Stomach smooth muscle (tissue), 2 donors: ENCODE data around the gene PLCL1.

Source experiments
- H3K27ac ChIP-seq: one replicate; pipeline ENCODE4 v1.7.0; 2013; ENCODE audit warnings: mild to moderate bottlenecking, low read length, inconsistent platforms
- H3K27me3 ChIP-seq, 2 donors: one replicate each; pipeline ENCODE4 v1.7.0; 2013; ENCODE audit warnings: low read length in 2 of 2; ENCODE audit not compliant: insufficient read depth in 2 of 2, control insufficient read depth in 1 of 2
- H3K36me3 ChIP-seq, 2 donors: one replicate each; pipeline ENCODE4 v1.7.0; 2013; ENCODE audit warnings: low read length in 2 of 2; ENCODE audit not compliant: control insufficient read depth in 2 of 2, insufficient read depth in 2 of 2
- H3K4me1 ChIP-seq: one replicate; pipeline ENCODE4 v1.7.0; 2013; ENCODE audit warnings: low read length; ENCODE audit not compliant: control insufficient read depth, insufficient read depth
- H3K4me3 ChIP-seq, 2 donors: one replicate each; pipeline ENCODE4 v1.7.0; 2013; ENCODE audit warnings: low read length in 2 of 2
- H3K9ac ChIP-seq, 2 donors: one replicate each; pipeline ENCODE4 v1.7.0; 2013; ENCODE audit warnings: low read length in 2 of 2, mild to moderate bottlenecking in 1 of 2
- H3K9me3 ChIP-seq, 2 donors: one replicate each; pipeline ENCODE4 v1.7.0; 2013; ENCODE audit warnings: low read length in 2 of 2; ENCODE audit not compliant: control insufficient read depth in 2 of 2
- donor health status: healthy.
- donor health status: Pancreatic carcinoma.

The PLCL1 gene

DNA sequence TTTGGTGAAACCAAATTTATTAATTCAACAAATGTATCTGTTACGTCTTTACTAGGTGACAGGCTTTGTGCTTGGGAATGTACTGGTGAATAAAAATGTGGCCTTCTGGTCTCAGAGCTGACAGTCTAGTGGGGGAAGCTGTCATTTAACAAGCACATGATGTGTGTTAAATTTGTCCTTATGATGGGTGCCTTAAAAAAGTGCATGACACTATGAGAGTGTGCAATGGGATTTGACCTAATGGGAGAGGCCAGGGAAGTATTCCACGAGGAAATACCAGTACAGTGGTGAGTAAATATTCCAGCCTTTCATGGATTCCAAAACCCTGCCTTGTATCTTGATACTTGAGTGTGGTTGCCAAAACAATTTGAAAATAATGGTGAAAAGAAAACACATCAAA lies 308.9 kb downstream of the PLCL1 start:
- Histone ChIP-seq H3K9ac (no peak overlapping the region), H3K9me3 (no peaks in the 10 kb centered on the region), H3K4me1 (no peaks in the 10 kb centered on the region), H3K4me3 (no peak overlapping the region), H3K27me3 (no peaks in the 10 kb centered on the region), H3K36me3 (no peaks in the 10 kb centered on the region), H3K27ac (no peak overlapping the region)

DNA sequence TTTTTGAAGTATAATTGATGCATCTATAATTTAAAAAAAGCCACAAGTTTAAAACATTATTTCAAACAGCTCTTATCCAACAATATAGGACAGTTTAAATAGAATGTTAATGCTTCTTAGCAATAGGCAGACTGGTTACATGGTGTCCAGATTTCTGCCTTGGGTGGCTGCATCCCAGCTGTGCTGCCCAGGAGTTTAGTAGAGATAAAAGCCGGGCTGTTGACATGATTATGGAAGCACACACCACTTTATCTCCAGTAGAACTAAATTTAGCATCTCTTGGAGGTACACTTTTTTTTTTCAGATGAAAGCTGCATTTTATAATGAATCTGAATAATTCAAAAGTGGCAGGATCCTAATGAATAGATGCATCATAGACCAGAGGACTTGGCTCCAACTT lies 309.7 kb downstream of the PLCL1 start:
- no peak overlapping the region for H3K27ac ChIP-seq
- no peaks in the 10 kb centered on the region for H3K9me3 ChIP-seq

DNA sequence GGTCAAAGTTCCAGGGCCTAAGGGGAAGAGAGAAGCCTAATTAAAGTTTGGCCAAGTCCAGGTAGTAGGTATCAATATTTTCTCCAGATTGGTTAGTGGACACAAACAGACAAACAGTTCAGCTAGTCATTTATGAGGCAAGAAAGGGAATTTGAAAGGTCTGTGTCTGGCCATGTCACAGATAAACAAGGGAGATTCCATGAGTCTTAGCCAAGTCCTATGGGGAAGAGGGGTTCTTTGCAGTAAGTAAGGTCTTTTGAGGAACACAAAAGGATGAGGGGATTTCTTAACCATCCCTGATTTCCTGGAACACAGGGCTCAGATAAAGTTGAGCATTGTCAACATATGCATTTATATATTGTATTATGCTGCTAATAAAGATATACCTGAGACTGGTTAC lies 310.8 kb downstream of the PLCL1 start:
- Histone ChIP-seq H3K4me1 (no peaks in the 10 kb centered on the region), H3K4me3 (no peak overlapping the region), H3K27me3 (no peaks in the 10 kb centered on the region), H3K9ac (no peak overlapping the region), H3K9me3 (no peaks in the 10 kb centered on the region), H3K27ac (no peak overlapping the region), H3K36me3 (no peaks in the 10 kb centered on the region)

More for the DNA sequence above, 309.7 kb downstream of the PLCL1 start:
- H3K4me3 ChIP-seq, result no peak overlapping the region
- no peaks in the 10 kb centered on the region for H3K27me3 ChIP-seq
- H3K9ac ChIP-seq, result no peak overlapping the region
- H3K36me3 ChIP-seq, result no peaks in the 10 kb centered on the region
- no peaks in the 10 kb centered on the region for H3K4me1 ChIP-seq

DNA sequence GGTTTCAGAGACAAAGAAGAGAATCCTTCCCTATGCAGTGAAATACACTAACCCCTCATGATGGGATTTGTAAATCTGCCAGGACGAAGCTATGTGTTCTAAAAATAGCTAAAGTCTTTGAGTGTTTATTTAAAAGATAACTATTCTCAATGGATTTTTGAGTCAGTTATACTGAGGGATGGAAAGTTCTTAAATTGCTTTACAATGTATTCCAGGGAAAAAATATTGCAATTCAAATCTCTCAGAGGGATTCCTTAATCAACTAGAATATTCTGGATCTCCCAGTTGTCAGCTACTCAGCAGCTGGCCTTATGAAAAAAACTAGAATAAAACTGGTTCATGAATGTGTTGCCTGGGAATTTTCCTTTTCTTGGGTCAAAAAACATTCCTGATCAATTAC lies 312.4 kb downstream of the PLCL1 start:
- no peak overlapping the region for H3K27ac ChIP-seq
- H3K27me3 ChIP-seq, result no peaks in the 10 kb centered on the region
- no peaks in the 10 kb centered on the region for H3K36me3 ChIP-seq
- H3K4me1 ChIP-seq, result no peaks in the 10 kb centered on the region
- no peaks in the 10 kb centered on the region for H3K9me3 ChIP-seq
- no peak overlapping the region for H3K9ac ChIP-seq
- H3K4me3 ChIP-seq, result no peak overlapping the region

DNA sequence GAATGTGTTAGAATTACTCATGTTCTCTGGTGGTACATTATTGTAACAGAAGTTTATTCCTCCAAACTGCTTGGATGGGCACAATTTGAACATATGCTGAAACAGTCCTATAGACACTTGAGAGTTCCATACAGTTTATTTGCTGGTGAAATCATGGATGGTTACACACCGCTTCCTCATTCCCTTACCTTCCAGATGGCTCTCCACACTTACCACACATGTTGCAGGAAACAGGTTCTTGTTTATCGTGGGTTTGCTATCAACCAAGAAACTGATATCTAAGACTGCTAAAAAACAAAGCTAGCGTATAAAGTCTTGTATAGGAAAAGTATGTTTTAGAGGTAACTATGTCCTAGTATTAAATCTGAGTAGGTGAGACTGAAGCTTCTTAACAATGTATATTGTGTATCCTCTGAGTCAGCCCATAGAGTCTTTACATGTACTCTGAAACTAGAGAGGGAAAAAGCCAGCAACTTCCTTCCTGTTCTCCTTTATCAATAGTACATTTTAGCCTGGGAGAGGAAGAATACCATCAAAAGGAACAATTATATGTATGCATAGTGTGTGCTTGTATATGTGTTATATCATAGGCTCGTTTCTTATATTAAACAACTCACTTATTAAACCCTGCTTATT lies 313.1 kb downstream of the PLCL1 start:
- H3K27ac ChIP-seq, result no peak overlapping the region
- H3K4me1 ChIP-seq, result no peaks in the 10 kb centered on the region
- no peaks in the 10 kb centered on the region for H3K27me3 ChIP-seq
- no peaks in the 10 kb centered on the region for H3K36me3 ChIP-seq
- H3K9me3 ChIP-seq, result no peaks in the 10 kb centered on the region
- no peak overlapping the region for H3K9ac ChIP-seq
- no peak overlapping the region for H3K4me3 ChIP-seq

DNA sequence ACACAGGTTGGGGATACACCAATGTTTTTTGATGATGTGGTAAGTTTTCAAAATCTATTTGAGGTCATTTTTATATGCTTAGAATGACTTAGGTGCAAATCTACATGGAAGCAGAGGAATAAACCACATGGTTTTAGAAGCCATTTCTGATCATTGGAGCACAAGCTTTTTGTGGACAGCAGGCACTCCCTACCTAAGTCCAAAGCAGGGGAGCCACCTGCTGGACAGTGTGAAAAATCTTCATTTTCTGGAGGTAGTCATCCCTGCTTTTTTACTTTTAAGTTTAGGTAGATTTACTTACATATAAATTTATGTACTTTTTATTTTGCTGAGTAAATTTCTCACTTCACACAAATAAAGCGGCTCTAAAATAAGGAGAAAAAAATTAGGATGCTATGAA lies 323.2 kb downstream of the PLCL1 start:
- Histone ChIP-seq H3K27me3 (no peaks in the 10 kb centered on the region), H3K4me1 (no peaks in the 10 kb centered on the region), H3K9me3 (no peaks in the 10 kb centered on the region), H3K27ac (no peak overlapping the region), H3K9ac (no peak overlapping the region), H3K4me3 (no peak overlapping the region), H3K36me3 (peaks cover 0 to 2% of the 10 kb centered on the region in 2 donors)

DNA sequence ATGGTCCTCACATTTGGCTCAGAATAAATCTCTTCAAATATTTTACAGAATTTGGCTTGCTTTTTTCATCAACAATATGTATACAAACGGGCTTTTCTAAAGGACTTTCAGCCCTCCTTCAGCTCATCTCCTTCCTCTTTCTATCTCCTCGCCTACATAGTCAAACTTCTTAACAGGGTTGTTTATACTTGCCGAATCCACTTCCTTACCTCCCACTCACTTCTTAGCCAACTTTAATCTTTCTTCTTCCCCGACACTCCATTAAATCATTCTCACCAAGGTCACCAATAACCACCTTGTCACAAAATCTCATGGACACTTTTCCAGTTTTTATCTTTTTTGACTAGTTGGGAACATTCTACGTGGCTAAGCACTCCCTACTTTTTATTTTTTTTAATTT lies 325.2 kb downstream of the PLCL1 start:
- H3K9ac ChIP-seq, result no peak overlapping the region

DNA sequence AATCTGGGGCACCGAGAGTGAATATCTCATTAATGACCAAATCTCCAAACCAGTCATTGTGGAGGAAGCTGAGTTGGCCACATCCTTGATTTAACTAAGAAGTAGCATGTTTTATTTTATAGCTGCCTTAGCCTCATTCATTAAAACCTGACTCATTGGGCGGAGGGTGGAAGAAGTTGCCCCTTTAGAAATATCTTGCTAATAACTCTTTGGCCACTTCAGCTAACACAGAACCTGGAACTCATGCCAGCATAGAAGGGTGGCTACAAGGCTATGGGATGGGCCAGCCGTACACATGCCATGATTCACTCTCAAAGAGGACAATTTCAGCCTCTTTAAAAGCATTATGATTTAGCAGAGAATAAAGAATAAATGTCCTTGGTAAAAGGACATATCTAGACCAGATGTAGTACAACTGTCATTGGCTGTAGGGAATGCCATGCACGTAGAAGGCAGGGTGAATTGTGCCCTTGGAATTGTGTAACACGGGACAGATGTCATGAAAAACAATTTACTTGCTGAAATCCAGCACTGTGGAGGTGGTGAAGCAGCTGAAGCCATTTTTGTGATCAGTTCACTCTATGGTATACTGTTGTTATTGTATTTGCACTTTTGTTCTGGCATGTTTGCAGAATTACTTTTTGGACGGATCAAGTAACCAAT lies 330.0 kb downstream of the PLCL1 start:
- H3K36me3 ChIP-seq, result peaks cover 0 to 2% of the 10 kb centered on the region in 2 donors
- H3K9me3 ChIP-seq, result no peaks in the 10 kb centered on the region
- H3K9ac ChIP-seq, result no peak overlapping the region
- H3K27me3 ChIP-seq, result no peaks in the 10 kb centered on the region
- no peaks in the 10 kb centered on the region for H3K4me1 ChIP-seq
- H3K27ac ChIP-seq, result no peak overlapping the region
- no peak overlapping the region for H3K4me3 ChIP-seq

More for the DNA sequence above, 325.2 kb downstream of the PLCL1 start:
- Histone ChIP-seq H3K36me3 (peaks cover 0 to 2% of the 10 kb centered on the region in 2 donors), H3K27ac (no peak overlapping the region), H3K4me3 (no peak overlapping the region), H3K27me3 (no peaks in the 10 kb centered on the region), H3K9me3 (no peaks in the 10 kb centered on the region), H3K4me1 (no peaks in the 10 kb centered on the region)

DNA sequence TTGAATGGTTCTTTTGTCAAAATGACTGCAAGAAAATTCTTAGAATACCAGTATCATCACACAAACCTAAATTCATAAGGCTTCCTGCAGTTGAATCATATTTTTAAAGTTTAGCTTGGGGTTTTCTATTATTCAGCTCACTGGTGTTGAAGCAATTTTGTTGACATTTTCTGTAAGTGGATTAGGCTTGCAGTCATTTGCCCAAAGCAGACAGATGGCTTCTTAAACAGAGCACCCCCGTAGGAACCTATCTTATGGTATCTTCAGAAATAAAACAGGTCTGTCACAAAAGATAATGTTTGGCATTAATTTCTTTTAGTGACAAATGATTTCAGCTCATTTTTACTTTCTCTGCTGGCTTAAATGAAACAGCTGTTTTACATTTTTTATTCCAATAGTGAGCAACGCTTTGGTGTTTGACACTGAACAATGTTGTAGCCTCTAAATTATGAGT lies 331.1 kb downstream of the PLCL1 start:
- no peak overlapping the region for H3K9ac ChIP-seq
- H3K27ac ChIP-seq, result no peak overlapping the region
- no peak overlapping the region for H3K4me3 ChIP-seq
- no peaks in the 10 kb centered on the region for H3K9me3 ChIP-seq
- H3K27me3 ChIP-seq, result no peaks in the 10 kb centered on the region
- no peaks in the 10 kb centered on the region for H3K4me1 ChIP-seq
- peaks cover 0 to 2% of the 10 kb centered on the region in 2 donors for H3K36me3 ChIP-seq

DNA sequence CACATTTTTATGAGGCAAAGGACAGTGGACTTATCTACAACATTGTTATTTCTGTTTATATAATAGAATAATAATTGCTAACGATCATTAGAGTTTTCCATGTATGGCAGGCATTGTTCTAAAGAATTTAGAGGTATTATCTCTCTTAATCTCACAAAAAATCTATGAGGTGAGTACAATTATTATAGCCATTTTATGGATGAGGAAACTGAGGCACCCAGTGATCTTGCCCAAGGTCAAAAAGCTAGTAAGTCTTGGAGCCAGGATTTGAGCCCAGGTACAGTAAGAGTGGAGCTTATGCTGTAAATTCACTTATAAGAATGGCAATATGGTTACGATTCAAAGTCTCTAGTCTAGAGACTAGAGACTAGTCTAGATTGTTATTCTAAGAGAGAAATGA lies 331.7 kb downstream of the PLCL1 start:
- Histone ChIP-seq H3K27me3 (no peaks in the 10 kb centered on the region), H3K9me3 (no peaks in the 10 kb centered on the region), H3K9ac (no peak overlapping the region), H3K4me1 (no peaks in the 10 kb centered on the region), H3K4me3 (no peak overlapping the region), H3K27ac (no peak overlapping the region), H3K36me3 (no peaks in the 10 kb centered on the region)

DNA sequence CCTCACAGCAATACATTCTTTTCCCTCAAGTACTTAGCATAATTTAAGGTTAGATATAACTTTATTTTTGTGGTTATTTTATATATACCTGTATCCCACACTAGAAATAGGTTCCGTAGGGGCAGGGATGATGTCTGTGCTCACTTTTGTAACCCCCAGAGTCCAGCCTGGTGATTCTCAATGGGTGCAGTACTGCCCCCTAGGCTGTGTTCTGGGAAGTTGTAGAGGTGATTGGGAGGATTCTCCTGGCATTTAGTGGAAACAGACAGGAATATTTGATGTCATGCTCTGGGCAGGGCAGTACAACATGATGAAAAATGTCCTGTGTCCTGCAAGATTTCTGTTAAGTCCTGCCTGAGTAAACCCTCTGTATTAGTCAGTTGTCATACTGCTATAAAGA lies 333.3 kb downstream of the PLCL1 start:
- Histone ChIP-seq H3K27ac (no peak overlapping the region), H3K27me3 (no peaks in the 10 kb centered on the region), H3K4me1 (no peaks in the 10 kb centered on the region), H3K9ac (no peak overlapping the region), H3K4me3 (no peak overlapping the region), H3K36me3 (no peaks in the 10 kb centered on the region), H3K9me3 (no peaks in the 10 kb centered on the region)
